ENCODE measurements around the gene DVL3.

- TF ChIP-seq CBFB (CRISPR knock-in tag; IDR thresholded peaks at IDR 0.05; ENCODE audit: low read depth): no peak
- TF ChIP-seq TCF7 (CRISPR knock-in tag; IDR thresholded peaks at IDR 0.05; ENCODE audit: low read depth): no peak
- no peak for TF ChIP-seq CTCF (IDR thresholded peaks at IDR 0.05)
- TF ChIP-seq TEAD4 (CRISPR knock-in tag; IDR thresholded peaks at IDR 0.05): no peak
- TF ChIP-seq MAX (CRISPR knock-in tag; IDR thresholded peaks at IDR 0.05): no peak
- no peak for TF ChIP-seq FOXJ3 (CRISPR knock-in tag; IDR thresholded peaks at IDR 0.05; ENCODE audit: borderline replicate concordance)
- no peak for TF ChIP-seq ZNF416 (CRISPR knock-in tag; IDR thresholded peaks at IDR 0.05)
These were observed 9.4 kb upstream of the DVL3 start for GRCh38 chr3:184145751-184146270.

Data from WTC11 (cell line).